SK-N-SH (cell line): Measurements from ENCODE around the gene FBXO44. TPM values are rescaled to one million over a fixed set of nuclear protein-coding genes. Genes with fewer than 3 reads are reported as not detected.

Experiments
- CTCF ChIA-PET: fragments of 300-600, 350-600 bp; formaldehyde crosslinking; extraction: SDS; loops from one replicate; lab custom pipeline; 2021; lab: Yijun Ruan, JAX
- POLR2A ChIA-PET: fragments of 350-600 bp; sonication (Branson Sonifier 250); formaldehyde crosslinking; extraction: SDS; loops from one replicate; lab custom pipeline; 2020; ENCODE audit warnings: antibody characterized with exemption, inconsistent platforms; lab: Yijun Ruan, JAX
- DNase-seq: peaks from one replicate; pipeline ENCODE4 v3.0.0; 2012
- H2AFZ ChIP-seq: fragments of 200-600 bp; sonication (generic); 2 replicates; pipeline ENCODE4 v1.8.1; 2016; ENCODE audit warnings: antibody characterized with exemption, mild to moderate bottlenecking, low read depth
- H3F3A ChIP-seq: fragments of 200-600 bp; sonication (generic); replicated peaks from 2 replicates; pipeline ENCODE3; 2016; ENCODE audit warnings: antibody characterized with exemption, mild to moderate bottlenecking; ENCODE audit not compliant: insufficient read depth
- H3K27ac ChIP-seq, 2 experiments: fragments of 200-500 bp in 1 of 2; fragments of 200-600 bp in 1 of 2; sonication (Bioruptor generic) in 1 of 2; sonication (generic), shearing (Covaris generic) in 1 of 2; 2 replicates each; pipeline versions ENCODE4 v1.5.1 to v1.6.1; 2014 to 2016; ENCODE audit warnings: low read depth in 2 of 2, inconsistent platforms in 1 of 2, low read length in 1 of 2, mild to moderate bottlenecking in 1 of 2, mixed read lengths in 1 of 2
- H3K27me3 ChIP-seq: fragments of 200-600 bp; sonication (generic), shearing (Covaris generic); 2 replicates; pipeline ENCODE4 v1.6.1; 2016; ENCODE audit warnings: mixed run types; ENCODE audit not compliant: insufficient read depth
- H3K36me3 ChIP-seq, 2 experiments: fragments of 200-500 bp in 1 of 2; fragments of 200-600 bp in 1 of 2; sonication (Bioruptor generic) in 1 of 2; sonication (generic) in 1 of 2; replicated peaks in 1 of 2; 2 replicates each; pipeline versions ENCODE3 to v1.5.1; 2014 to 2016; ENCODE audit warnings: low read length in 1 of 2, mild to moderate bottlenecking in 1 of 2; ENCODE audit not compliant: insufficient read depth in 2 of 2, control insufficient read depth in 1 of 2
- H3K4me1 ChIP-seq, 2 experiments: fragments of 200-500 bp in 1 of 2; fragments of 200-600 bp in 1 of 2; sonication (Bioruptor generic) in 1 of 2; sonication (generic), shearing (Covaris generic) in 1 of 2; 2 replicates each; pipeline versions ENCODE4 v1.5.1 to v1.6.1; 2014 to 2016; ENCODE audit warnings: low read depth in 1 of 2, low read length in 1 of 2, mixed run types in 1 of 2; ENCODE audit not compliant: insufficient read depth in 2 of 2, control insufficient read depth in 1 of 2
- H3K4me2 ChIP-seq: fragments of 200-600 bp; sonication (generic), shearing (Covaris generic); 2 replicates; pipeline ENCODE4 v1.6.1; 2017; ENCODE audit warnings: mixed run types
- H3K4me3 ChIP-seq, 2 experiments: fragments of 200-500 bp in 1 of 2; fragments of 200-600 bp in 1 of 2; sonication (Bioruptor generic) in 1 of 2; sonication (generic), shearing (Covaris generic) in 1 of 2; 2 replicates each; pipeline versions ENCODE4 v1.5.1 to v1.8.1; 2014 to 2016; ENCODE audit warnings: low read depth in 2 of 2, inconsistent platforms in 1 of 2, low read length in 1 of 2, mild to moderate bottlenecking in 1 of 2, mixed read lengths in 1 of 2, moderate library complexity in 1 of 2
- H3K79me2 ChIP-seq: fragments of 200-600 bp; sonication (generic); 2 replicates; pipeline ENCODE4 v1.8.1; 2017; ENCODE audit warnings: mild to moderate bottlenecking; ENCODE audit not compliant: insufficient read depth
- H3K9ac ChIP-seq: fragments of 200-600 bp; sonication (generic); 2 replicates; pipeline ENCODE4 v1.6.1; 2017; ENCODE audit warnings: mixed run types
- H3K9me2 ChIP-seq: fragments of 200-600 bp; sonication (generic); 2 replicates; pipeline ENCODE4 v1.6.1; 2017; ENCODE audit warnings: mixed run types
- H3K9me3 ChIP-seq: fragments of 200-600 bp; sonication (generic); 2 replicates; pipeline ENCODE4 v1.6.1; 2017; ENCODE audit warnings: mixed run types, mild to moderate bottlenecking, moderate library complexity
- H4K20me1 ChIP-seq: fragments of 200-600 bp; sonication (generic); 2 replicates; pipeline ENCODE4 v1.6.1; 2017; ENCODE audit warnings: mild to moderate bottlenecking, mixed run types; ENCODE audit not compliant: insufficient read depth
- EZH2phosphoT487 ChIP-seq: fragments of 200-600 bp; sonication (generic); IDR thresholded peaks from 2 replicates; pipeline ENCODE4 v1.6.1; 2017; ENCODE audit warnings: low read depth, mixed run types, mild to moderate bottlenecking, antibody characterized with exemption, moderate library complexity, borderline replicate concordance
- FOSL2 ChIP-seq: IDR thresholded peaks from 2 replicates; pipeline ENCODE4 v1.4.0; 2012; ENCODE audit warnings: low read depth, mild to moderate bottlenecking, moderate library complexity, borderline replicate concordance
- FOXM1 ChIP-seq: IDR thresholded peaks from 2 replicates; pipeline ENCODE4 v1.4.0; 2012; ENCODE audit warnings: low read depth, mild to moderate bottlenecking
- GABPA ChIP-seq: IDR thresholded peaks from 2 replicates; pipeline ENCODE4 v1.4.0; 2012; ENCODE audit warnings: low read depth, mild to moderate bottlenecking
- GATA2 ChIP-seq: sonication (generic); formaldehyde crosslinking; IDR thresholded peaks from 2 replicates; pipeline ENCODE4 v1.5.0; 2020; ENCODE audit warnings: mild to moderate bottlenecking, missing genetic modification reagents
- MEF2A ChIP-seq: IDR thresholded peaks from 2 replicates; pipeline ENCODE4 v1.4.0; 2012; ENCODE audit warnings: low read depth, borderline replicate concordance
- MXI1 ChIP-seq: IDR thresholded peaks from 2 replicates; pipeline ENCODE4 v1.6.1; 2012; ENCODE audit warnings: mild to moderate bottlenecking, low read depth, low read length, improper control_type of control experiment
- NFIC ChIP-seq: IDR thresholded peaks from 2 replicates; pipeline ENCODE4 v1.4.0; 2012; ENCODE audit warnings: borderline replicate concordance
- NRF1 ChIP-seq: IDR thresholded peaks from 2 replicates; pipeline ENCODE4 v1.6.1; 2012; ENCODE audit warnings: low read depth, mild to moderate bottlenecking, low read length
- POLR2AphosphoS5 ChIP-seq: IDR thresholded peaks from 2 replicates; pipeline ENCODE4 v1.6.1; 2012; ENCODE audit warnings: low read depth, low read length
- RCOR1 ChIP-seq: fragments of 150-350 bp; IDR thresholded peaks from 2 replicates; pipeline ENCODE4 v1.6.1; 2017; ENCODE audit warnings: antibody characterized with exemption, low read length
- RFX5 ChIP-seq: IDR thresholded peaks from 2 replicates; pipeline ENCODE4 v1.6.1; 2012; ENCODE audit warnings: mild to moderate bottlenecking, improper control_type of control experiment, low read length
- RXRA ChIP-seq: IDR thresholded peaks from 2 replicates; pipeline ENCODE4 v1.4.0; 2012; ENCODE audit warnings: low read depth, mild to moderate bottlenecking, borderline replicate concordance
- TAF1 ChIP-seq: IDR thresholded peaks from 2 replicates; pipeline ENCODE4 v1.6.1; 2012; ENCODE audit warnings: low read depth, mild to moderate bottlenecking, low read length, moderate library complexity, borderline replicate concordance
- WGBS: methylation state at CpG from one replicate; pipeline ENCODE4 v1.1.6; 2017; ENCODE audit warnings: low lambda C conversion rate; 5-methylcytosine and 5-hydroxymethylcytosine counted together
- polyA plus RNA-seq, 3 experiments: library from polyadenylated mRNA; depleted of rRNA; stranded (reverse); fragments of >200 nt; gene quantifications; 2 replicates each; pipeline ENCODE4 v1.2.3, GENCODE V29; 2012
- TF ChIP-seq, protein P1 (sequence below): IDR thresholded peaks from 2 replicates; pipeline ENCODE4 v1.4.0; 2012; ENCODE audit warnings: low read depth
- TF ChIP-seq, protein P2 (sequence below): IDR thresholded peaks from 2 replicates; pipeline ENCODE4 v1.6.1; 2012; ENCODE audit warnings: mild to moderate bottlenecking, low read depth, low read length, moderate library complexity
- TF ChIP-seq, protein P3 (sequence below): IDR thresholded peaks from 2 replicates; pipeline ENCODE4; 2012
- TF ChIP-seq, protein P4 (sequence below): fragments of 150-350 bp; IDR thresholded peaks from 2 replicates; pipeline ENCODE4 v1.6.1; 2016; ENCODE audit warnings: mild to moderate bottlenecking, low read depth, low read length

The FBXO44 gene
- polyA plus RNA-seq, 1 of the 3 experiments (the other 2 are of a cell fraction) = 42.8 TPM

DNA sequence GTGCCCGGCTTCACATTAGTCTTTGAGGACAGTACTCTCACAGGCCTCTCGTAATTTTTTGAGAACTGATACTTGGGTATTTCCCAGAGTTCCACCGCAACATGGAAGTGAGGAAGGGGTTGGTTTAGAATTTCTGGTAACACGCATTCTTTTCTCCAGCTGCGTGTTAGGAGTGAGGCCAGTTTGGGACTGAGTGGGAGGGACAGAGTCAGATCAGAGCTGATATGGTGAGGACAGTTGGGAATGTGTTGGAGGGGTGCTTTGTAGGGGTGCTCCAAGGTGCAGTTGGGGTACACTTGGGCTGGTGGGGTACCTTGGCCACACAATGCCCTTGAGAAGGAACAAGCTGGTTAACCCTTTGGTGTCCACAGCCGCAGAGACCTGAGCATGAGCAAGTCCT is 16.1 kb downstream of the FBXO44 start:
- Histone ChIP-seq H3K27me3 (no peaks in the 10 kb centered on the region), H3K27ac (no peak overlapping the region), H3K9me2 (no peaks in the 10 kb centered on the region), H3K79me2 (no peaks in the 10 kb centered on the region), H3K4me1 (no peaks in the 10 kb centered on the region), H3K36me3 (peaks cover 3 to 24% of the 10 kb centered on the region in 2 experiments), H3K9me3 (no peaks in the 10 kb centered on the region), H3F3A (peaks cover 3% of the 10 kb centered on the region), H3K4me2 (no peak overlapping the region), H4K20me1 (no peaks in the 10 kb centered on the region), H3K4me3 (no peak overlapping the region), H3K9ac (no peak overlapping the region), H2AFZ (no peak overlapping the region)
- CTCF ChIA-PET = interaction anchor here (1.1 to 4.1 kb wide), 2 partner anchors 25 to 49 kb away, joined by 3 to 20 read pairs; no protein-coding TSS in a partner anchor
- TF ChIP-seq EZH2phosphoT487 (no peak), POLR2AphosphoS5 (no peak), NFIC (no peak), MXI1 (no peak), GATA2 (CRISPR knock-in tag) (no peak), MEF2A (no peak), RCOR1 (no peak), FOSL2 (no peak)
- TF ChIP-seq, protein P1, sequence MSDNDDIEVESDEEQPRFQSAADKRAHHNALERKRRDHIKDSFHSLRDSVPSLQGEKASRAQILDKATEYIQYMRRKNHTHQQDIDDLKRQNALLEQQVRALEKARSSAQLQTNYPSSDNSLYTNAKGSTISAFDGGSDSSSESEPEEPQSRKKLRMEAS = no peak
- DNase-seq = no peak
- POLR2A ChIA-PET = no interaction called here
- WGBS = 95% methylated on average over 6 of the region's 6 CpGs

DNA sequence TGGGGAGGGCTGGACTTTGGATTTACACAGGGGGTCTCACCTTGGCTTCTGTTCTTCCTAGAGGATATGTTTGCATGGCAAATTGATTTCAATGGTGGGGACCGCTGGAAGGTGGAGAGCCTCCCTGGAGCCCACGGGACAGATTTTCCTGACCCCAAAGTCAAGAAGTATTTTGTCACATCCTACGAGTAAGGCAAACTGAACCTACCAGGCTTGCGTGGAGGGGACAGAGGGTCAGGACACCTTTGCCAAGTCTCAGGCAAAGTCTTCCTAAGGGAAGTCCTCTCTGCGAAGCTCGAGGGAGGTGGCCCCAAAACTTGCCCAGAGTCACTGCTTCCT is 16.5 kb downstream of the FBXO44 start:
- ChIA-PET CTCF (interaction anchor here (1.1 to 4.1 kb wide), 2 partner anchors 25 to 49 kb away, joined by 3 to 20 read pairs; no protein-coding TSS in a partner anchor), POLR2A (no interaction called here)
- no peak for DNase-seq
- TF ChIP-seq, protein P2, sequence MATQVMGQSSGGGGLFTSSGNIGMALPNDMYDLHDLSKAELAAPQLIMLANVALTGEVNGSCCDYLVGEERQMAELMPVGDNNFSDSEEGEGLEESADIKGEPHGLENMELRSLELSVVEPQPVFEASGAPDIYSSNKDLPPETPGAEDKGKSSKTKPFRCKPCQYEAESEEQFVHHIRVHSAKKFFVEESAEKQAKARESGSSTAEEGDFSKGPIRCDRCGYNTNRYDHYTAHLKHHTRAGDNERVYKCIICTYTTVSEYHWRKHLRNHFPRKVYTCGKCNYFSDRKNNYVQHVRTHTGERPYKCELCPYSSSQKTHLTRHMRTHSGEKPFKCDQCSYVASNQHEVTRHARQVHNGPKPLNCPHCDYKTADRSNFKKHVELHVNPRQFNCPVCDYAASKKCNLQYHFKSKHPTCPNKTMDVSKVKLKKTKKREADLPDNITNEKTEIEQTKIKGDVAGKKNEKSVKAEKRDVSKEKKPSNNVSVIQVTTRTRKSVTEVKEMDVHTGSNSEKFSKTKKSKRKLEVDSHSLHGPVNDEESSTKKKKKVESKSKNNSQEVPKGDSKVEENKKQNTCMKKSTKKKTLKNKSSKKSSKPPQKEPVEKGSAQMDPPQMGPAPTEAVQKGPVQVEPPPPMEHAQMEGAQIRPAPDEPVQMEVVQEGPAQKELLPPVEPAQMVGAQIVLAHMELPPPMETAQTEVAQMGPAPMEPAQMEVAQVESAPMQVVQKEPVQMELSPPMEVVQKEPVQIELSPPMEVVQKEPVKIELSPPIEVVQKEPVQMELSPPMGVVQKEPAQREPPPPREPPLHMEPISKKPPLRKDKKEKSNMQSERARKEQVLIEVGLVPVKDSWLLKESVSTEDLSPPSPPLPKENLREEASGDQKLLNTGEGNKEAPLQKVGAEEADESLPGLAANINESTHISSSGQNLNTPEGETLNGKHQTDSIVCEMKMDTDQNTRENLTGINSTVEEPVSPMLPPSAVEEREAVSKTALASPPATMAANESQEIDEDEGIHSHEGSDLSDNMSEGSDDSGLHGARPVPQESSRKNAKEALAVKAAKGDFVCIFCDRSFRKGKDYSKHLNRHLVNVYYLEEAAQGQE = no peak
- no peak for TF ChIP-seq FOSL2
- TF ChIP-seq RFX5 = no peak
- TF ChIP-seq NRF1 = no peak
- TF ChIP-seq MEF2A = no peak
- no peak for TF ChIP-seq TAF1
- no peak for TF ChIP-seq RXRA
- TF ChIP-seq, protein P3, sequence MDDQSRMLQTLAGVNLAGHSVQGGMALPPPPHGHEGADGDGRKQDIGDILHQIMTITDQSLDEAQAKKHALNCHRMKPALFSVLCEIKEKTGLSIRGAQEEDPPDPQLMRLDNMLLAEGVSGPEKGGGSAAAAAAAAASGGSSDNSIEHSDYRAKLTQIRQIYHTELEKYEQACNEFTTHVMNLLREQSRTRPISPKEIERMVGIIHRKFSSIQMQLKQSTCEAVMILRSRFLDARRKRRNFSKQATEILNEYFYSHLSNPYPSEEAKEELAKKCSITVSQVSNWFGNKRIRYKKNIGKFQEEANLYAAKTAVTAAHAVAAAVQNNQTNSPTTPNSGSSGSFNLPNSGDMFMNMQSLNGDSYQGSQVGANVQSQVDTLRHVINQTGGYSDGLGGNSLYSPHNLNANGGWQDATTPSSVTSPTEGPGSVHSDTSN = no peak
- no peak for TF ChIP-seq FOXM1
- TF ChIP-seq NFIC = no peak
- no peak for TF ChIP-seq GABPA
- TF ChIP-seq POLR2AphosphoS5 = no peak
- TF ChIP-seq, protein P4, sequence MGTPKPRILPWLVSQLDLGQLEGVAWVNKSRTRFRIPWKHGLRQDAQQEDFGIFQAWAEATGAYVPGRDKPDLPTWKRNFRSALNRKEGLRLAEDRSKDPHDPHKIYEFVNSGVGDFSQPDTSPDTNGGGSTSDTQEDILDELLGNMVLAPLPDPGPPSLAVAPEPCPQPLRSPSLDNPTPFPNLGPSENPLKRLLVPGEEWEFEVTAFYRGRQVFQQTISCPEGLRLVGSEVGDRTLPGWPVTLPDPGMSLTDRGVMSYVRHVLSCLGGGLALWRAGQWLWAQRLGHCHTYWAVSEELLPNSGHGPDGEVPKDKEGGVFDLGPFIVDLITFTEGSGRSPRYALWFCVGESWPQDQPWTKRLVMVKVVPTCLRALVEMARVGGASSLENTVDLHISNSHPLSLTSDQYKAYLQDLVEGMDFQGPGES = no peak
- no peak overlapping the region for H3K9ac ChIP-seq
- H3K27ac ChIP-seq = no peak overlapping the region
- no peaks in the 10 kb centered on the region for H3K27me3 ChIP-seq
- no peaks in the 10 kb centered on the region for H3K9me2 ChIP-seq
- 100% methylated on average over 2 of the region's 6 CpGs for WGBS
- no peak overlapping the region for H2AFZ ChIP-seq
- H3K9me3 ChIP-seq = no peaks in the 10 kb centered on the region
- no peaks in the 10 kb centered on the region for H3F3A ChIP-seq
- H4K20me1 ChIP-seq = no peaks in the 10 kb centered on the region
- peaks cover 3 to 27% of the 10 kb centered on the region in 2 experiments for H3K36me3 ChIP-seq
- H3K4me1 ChIP-seq = no peaks in the 10 kb centered on the region
- H3K4me3 ChIP-seq = no peak overlapping the region
- H3K79me2 ChIP-seq = no peaks in the 10 kb centered on the region
- no peak overlapping the region for H3K4me2 ChIP-seq
